Measurements from ENCODE around the gene DPYSL4. TPM values are rescaled to one million over a fixed set of nuclear protein-coding genes. Genes with fewer than 3 reads are reported as not detected.
"Not testable (repeated sequence)": the region's sequence is repeated elsewhere in the genome, so short reads cannot be mapped to it uniquely, and the experiment has no call there.

Gene DPYSL4
- total RNA-seq, 2 experiments from 2014 or later = 20.9 to 23.2 TPM

GRCh38 chr10:132219486-132219885 lies 32.7 kb downstream of the DPYSL4 start:
- Mint-ChIP-seq H3K27me3 (no peaks in the 10 kb centered on the region), H3K9me3 (peaks cover 22% of the 10 kb centered on the region), H3K4me3 (no peak overlapping the region), H3K27ac (no peak overlapping the region), H3K4me1 (ENCODE audit: low read depth) (peaks cover 4% of the 10 kb centered on the region), H3K36me3 (ENCODE audit: low read depth) (peaks cover 34% of the 10 kb centered on the region)
- POLR2A ChIA-PET = no interaction called here
- no peak for TF ChIP-seq CTCF (IDR thresholded peaks at IDR 0.05)
- intact Hi-C loops (cut with micrococcal nuclease) = loop anchor here (10.0 kb wide), 1 partner anchor 235 kb away; no protein-coding TSS in a partner anchor
- DNase-seq = no peak
- CTCF ChIA-PET = interaction anchor here (1.1 to 1.3 kb wide), 3 partner anchors 31 to 192 kb away, joined by 3 to 4 read pairs (median 3); no protein-coding TSS in a partner anchor
- no peak for ATAC-seq

- ChIA-PET POLR2A (no interaction called here), CTCF (interaction anchor here (1.2 to 1.3 kb wide), 2 partner anchors 32 to 191 kb away, joined by 3 to 4 read pairs; no protein-coding TSS in a partner anchor)
- no peak overlapping the region for H3K27ac Mint-ChIP-seq
- DNase-seq = no peak
- H3K4me3 Mint-ChIP-seq = no peak overlapping the region
- H3K36me3 Mint-ChIP-seq (ENCODE audit: low read depth) = peaks cover 32% of the 10 kb centered on the region
- no peak for ATAC-seq
- intact Hi-C loops (cut with micrococcal nuclease) = loop anchor here (10.0 kb wide), 1 partner anchor 135 kb away; no protein-coding TSS in a partner anchor
- H3K4me1 Mint-ChIP-seq (ENCODE audit: low read depth) = peaks cover 4% of the 10 kb centered on the region
- no peak for TF ChIP-seq CTCF (IDR thresholded peaks at IDR 0.05)
- H3K27me3 Mint-ChIP-seq = no peaks in the 10 kb centered on the region
- H3K9me3 Mint-ChIP-seq = peaks cover 22% of the 10 kb centered on the region
These were observed 33.3 kb downstream of the DPYSL4 start for GRCh38 chr10:132220061-132220460.

- DNase-seq; H3K4me3 Mint-ChIP-seq; ATAC-seq; H3K27ac Mint-ChIP-seq; H3K27me3 Mint-ChIP-seq; H3K4me1 Mint-ChIP-seq (ENCODE audit: low read depth); CTCF ChIA-PET; POLR2A ChIA-PET: not testable (repeated sequence)
- H3K36me3 Mint-ChIP-seq (ENCODE audit: low read depth) = peaks cover 25% of the 10 kb centered on the region
- peaks cover 16% of the 10 kb centered on the region for H3K9me3 Mint-ChIP-seq
- intact Hi-C loops (cut with micrococcal nuclease) = loop anchor here (10.0 kb wide), 1 partner anchor 134 kb away; no protein-coding TSS in a partner anchor
These were observed 34.2 kb downstream of the DPYSL4 start for GRCh38 chr10:132220996-132221395.

GRCh38 chr10:132222726-132223125 lies 36.0 kb downstream of the DPYSL4 start:
- ATAC-seq = no peak
- Mint-ChIP-seq H3K27me3 (no peaks in the 10 kb centered on the region), H3K27ac (no peak overlapping the region), H3K36me3 (ENCODE audit: low read depth) (peaks cover 12% of the 10 kb centered on the region), H3K4me3 (no peak overlapping the region), H3K9me3 (peaks cover 5% of the 10 kb centered on the region), H3K4me1 (ENCODE audit: low read depth) (peaks cover 4% of the 10 kb centered on the region)
- no peak for DNase-seq
- POLR2A ChIA-PET = no interaction called here
- intact Hi-C loops (cut with micrococcal nuclease) = loop anchor here (10.0 kb wide), 1 partner anchor 132 kb away; no protein-coding TSS in a partner anchor
- CTCF ChIA-PET = interaction anchor here (1.0 kb wide), 1 partner anchor 130 kb away, joined by 3 read pairs; no protein-coding TSS in a partner anchor
- TF ChIP-seq CTCF (IDR thresholded peaks at IDR 0.05) = no peak

- Mint-ChIP-seq H3K9me3 (peaks cover 4% of the 10 kb centered on the region), H3K27ac (no peak overlapping the region), H3K4me1 (ENCODE audit: low read depth) (peaks cover 4% of the 10 kb centered on the region), H3K36me3 (ENCODE audit: low read depth) (peaks cover 9% of the 10 kb centered on the region), H3K4me3 (no peak overlapping the region), H3K27me3 (no peaks in the 10 kb centered on the region)
- ChIA-PET POLR2A (no interaction called here), CTCF (interaction anchor here (1.0 to 1.1 kb wide), 2 partner anchors 125 to 130 kb away, joined by 3 read pairs; no protein-coding TSS in a partner anchor)
- intact Hi-C loops (cut with micrococcal nuclease) = loop anchor here (10.0 kb wide), 1 partner anchor 132 kb away; no protein-coding TSS in a partner anchor
- peak; percentile 82 for DNase-seq
- peak; percentile 93 for TF ChIP-seq CTCF (IDR thresholded peaks at IDR 0.05)
- peak; percentile 98 for ATAC-seq
These were observed 36.4 kb downstream of the DPYSL4 start for GRCh38 chr10:132223156-132223590.
